NCI-H524 (cell line): ENCODE measurements around the gene POLQ.
"Not testable (repeated sequence)": the region's sequence is repeated elsewhere in the genome, so short reads cannot be mapped to it uniquely, and the experiment has no call there.

Source experiments
- DNase-seq, 2 experiments: peaks; one replicate each; lab custom pipeline; 2025; lab: John Stamatoyannopoulos, UW

POLQ gene

GRCh38 chr3:121418182-121418581 is 127.6 kb downstream of the POLQ start:
- no peak for DNase-seq

DNA sequence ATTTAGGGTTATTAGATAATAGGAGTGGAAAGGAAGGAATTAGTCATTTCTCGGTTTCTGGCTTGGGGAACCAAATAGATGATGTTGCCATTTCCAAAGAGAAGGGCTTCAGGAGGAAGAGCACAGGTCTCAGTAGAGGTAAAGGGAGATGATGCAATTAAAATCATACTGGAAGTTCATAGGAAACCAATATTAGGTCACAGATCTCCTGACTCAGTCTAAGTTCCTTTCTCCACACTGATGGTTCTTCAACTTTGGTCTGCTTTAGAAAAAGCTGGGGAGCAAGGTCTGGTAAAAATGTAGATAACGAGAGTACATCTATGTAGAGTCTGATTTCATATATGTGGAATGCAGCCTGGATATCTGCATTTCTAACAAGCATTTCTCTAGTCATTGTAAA is 130.9 kb downstream of the POLQ start:
- DNase-seq: no peak

DNA sequence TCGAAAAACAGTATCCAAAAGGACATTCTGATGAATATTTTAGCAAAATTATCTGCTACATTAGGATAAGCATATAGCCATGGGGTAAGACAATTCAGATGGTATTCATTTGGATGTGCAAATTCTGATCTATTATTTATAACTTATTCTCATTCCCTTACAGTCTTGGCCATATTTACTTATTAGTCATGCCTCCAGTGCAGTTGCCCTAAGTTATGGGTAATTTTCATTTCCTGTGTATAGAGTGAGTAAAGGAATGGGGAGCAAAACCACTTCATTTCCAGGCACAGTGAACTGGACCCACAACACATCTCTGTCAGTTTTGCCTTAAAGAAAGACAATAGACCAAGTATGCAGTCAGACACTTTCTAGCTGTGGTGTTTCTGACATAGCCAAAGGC is 134.3 kb downstream of the POLQ start:
- DNase-seq: no peak

DNA sequence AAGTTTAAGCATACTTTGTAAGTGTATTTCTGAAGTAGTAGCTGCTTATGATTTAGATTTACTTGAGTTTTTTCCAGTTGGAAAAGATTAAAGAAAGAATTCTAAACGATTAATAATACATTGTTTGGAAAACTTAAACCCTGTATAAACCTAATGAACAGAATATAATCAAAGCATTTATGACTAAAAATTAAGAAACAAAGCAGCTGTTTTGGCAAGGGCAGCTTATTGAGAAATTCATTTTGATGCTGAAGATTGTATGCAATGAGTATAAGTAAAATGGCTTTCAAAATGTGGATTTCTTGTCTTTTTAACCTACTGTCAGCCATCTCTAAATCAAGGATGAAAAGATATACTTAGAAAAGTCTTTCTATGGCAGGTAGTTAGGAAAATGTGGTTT is 140.2 kb downstream of the POLQ start:
- DNase-seq: no peak

DNA sequence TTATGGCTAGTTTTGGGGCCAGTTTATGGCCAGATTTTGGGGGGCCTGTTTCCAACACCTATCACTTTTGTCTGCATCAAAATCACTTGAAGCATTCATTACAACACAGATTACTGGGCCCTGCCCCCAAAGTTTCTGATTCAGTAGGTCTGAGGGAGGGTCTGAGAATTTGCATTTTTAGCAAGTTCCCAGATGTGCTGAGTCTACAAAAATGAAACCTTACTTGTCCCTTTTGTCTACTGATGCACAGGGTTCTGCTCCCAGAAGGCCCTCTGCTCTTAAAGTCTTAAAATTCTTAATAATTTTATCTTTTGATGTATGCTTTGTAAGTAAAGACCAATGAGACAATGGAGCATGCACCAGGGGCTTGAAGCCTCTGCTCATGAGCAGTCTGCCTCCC is 146.0 kb downstream of the POLQ start:
- DNase-seq: no peak

GRCh38 chr3:121398051-121398450 is 147.7 kb downstream of the POLQ start:
- not testable (repeated sequence) for DNase-seq

DNA sequence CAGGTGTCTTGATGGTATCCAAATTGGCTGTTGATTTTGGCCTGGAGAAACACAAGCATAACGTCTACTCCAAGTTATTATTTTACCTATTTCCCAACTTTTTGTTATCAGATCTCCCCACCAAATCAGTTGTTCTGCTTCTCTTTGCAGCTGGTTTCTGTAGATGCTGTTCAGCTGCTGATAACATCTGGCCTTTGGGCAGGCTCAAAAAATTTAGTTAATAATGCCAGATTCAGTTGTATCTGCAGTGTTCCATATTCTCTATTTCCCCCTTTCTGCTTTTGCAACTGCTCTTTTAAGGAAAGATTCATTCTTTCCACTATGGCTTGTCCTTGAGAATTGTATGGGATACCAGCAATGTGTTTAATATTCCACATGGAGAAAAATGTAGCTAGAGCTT is 149.8 kb downstream of the POLQ start:
- DNase-seq: not testable (repeated sequence)

DNA sequence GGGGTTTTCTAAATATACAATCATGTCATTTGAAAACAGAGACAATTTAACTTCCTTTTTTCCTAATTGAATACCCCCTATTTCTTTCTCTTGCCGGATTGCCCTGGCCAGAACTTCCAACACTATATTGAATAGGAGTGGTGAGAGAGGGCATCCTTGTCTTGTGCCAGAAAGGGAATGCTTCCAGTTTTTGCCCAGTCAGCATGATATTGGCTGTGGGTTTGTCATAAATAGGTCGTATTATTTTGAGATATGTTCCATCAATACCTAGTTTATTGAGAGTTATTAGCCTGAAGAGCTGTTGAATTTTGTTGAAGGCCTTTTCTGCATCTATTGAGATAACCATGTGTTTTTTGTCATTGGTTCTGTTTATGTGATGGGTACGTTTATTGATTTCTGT is 157.5 kb downstream of the POLQ start:
- not testable (repeated sequence) for DNase-seq
